ENCODE results near the gene EGFR.

Gene EGFR

DNA sequence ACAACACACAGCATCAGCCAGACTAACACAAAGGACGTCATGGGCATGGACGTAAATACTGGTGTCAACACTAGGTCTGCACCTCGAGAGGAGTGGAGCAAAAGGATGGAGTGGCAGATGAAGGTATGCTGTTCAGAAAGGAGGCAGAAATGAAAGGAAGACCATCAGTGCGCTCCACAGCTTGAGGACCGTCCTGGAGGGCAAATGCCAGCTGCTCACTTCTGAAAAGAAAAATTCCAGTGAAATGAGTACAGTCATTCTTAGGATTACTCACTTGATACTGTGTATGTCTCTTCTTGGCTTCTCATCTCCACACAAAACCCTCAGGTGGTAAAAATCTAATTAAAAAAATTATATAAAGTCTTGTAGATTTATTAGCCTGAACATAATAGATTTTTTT is 44.8 kb downstream of the EGFR start:
- DNase-seq, result no peak

- no peak for DNase-seq
These were observed 46.3 kb downstream of the EGFR start for GRCh38 chr7:55065079-55065478.

DNA sequence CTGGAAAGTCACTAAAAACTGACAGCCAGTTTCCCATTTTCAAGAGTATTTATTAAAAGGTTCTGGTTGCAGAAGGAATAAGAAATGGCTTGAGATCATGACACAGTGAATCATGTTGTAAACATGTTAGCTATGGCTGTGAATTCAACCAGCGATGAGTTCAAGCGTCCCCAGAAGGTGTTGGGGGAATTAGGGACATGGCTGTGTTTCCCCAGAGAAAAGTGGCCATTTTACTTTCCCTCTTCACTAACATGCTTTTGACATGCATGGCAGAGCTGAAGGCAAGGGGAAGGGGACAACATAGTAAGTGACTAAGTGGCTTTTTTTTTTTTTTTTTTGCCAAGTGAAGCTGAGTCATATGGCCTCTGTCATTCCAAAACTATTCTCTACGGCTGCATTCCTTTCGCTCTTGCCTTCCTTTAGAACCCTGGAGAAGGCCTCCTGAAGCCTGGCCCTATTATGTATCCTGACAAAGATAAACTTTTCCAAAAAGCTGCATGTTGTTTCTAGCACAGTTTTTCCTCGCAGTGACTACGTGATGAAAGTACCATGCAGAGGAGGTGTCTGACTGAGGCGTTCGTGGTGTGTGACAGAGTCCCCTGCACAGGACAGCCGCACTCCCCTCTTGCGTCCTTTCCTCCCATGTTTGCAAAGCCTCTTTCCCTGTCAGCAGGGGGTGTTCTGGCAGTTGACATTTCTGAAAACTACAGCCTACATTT is 46.9 kb downstream of the EGFR start:
- DNase-seq, result no peak

GRCh38 chr7:55066524-55066923 is 47.7 kb downstream of the EGFR start:
- no peak for DNase-seq

- no peak for DNase-seq
These were observed 48.1 kb downstream of the EGFR start for GRCh38 chr7:55066938-55067337.

- DNase-seq, result no peak
These were observed 48.9 kb downstream of the EGFR start for GRCh38 chr7:55067748-55068147.

DNA sequence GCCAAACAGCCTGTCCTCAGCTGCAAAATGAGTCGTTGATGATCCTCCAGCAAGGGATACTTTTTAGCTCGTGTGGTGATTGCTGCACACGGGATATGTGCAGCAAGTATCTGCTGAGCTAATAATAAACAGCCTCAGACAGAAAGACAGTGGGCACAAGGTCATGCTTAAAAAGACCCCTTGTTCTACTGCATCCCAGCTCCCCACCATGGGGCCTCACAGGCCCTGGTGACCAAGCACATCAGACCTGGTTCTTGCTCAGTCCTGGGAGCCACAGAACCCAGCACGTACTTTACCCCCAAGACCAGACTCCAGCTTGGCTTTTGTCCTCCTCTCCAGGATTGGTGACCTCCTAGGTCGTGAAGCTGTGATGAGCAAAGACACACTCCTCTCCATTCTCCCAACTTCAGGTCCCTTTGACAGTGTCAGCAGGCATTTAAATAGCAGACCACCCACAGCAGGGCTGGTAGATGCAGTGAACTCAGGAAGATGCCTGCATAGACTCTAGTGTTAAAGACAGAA is 50.5 kb downstream of the EGFR start:
- no peak for DNase-seq

DNA sequence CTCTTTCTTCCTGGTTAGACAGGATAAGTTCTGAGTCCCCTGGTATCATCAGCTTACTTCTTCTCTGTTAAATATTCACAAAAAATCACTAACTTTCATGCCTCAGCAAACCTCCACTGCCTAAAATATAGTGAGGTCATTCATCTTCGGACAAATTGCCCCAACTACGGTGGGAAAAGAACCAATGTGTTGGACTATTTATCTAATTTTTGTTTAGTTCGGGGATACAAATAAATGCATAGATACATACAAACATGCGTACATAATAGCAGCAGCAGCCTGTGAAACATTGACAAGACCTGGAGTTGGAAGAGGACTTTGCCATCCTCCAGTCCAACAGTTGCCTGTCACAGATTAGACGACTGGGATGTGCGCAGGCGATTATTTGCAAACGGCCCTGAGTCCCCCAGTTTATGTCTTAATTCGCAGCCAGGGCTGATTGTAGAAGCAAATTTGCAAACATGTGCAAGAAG is 51.5 kb downstream of the EGFR start:
- no peak for DNase-seq

- DNase-seq, result no peak
These were observed 52.0 kb downstream of the EGFR start for GRCh38 chr7:55070854-55071253.

DNA sequence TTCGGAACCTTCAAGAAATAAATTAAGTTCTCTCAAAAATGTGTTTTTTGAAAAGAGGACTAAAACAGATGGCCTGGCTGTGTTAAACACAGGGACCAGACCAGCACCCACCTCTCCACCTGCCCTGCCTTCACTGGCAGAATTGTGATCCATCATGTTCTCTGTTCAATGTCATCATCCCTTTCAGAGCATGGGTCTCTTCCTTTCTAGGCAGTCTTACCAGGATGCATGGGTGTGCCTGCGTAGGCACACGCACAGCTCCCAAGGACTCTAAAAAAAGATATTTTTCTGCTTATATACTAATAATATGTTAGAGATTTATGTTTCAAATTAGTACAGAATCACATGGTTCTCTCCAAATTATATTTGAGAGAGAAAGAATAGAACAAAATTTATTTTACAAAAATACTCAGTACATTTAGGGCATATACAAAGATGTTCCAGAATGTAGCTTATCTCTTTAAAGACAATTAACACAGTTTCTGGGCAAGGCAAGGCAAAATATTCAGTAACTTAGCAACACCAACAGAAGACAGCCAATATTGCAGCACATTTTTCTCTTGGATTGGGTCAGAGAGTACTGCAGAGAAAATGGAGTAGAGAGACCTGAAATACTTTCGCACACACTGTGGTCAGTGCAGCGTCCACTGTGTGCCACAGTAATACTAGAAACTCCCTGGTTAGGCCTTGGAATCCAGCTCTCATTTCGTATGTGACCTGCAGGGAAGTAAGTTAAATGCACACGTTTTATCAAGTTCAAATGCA is 52.8 kb downstream of the EGFR start:
- no peak for DNase-seq

DNA sequence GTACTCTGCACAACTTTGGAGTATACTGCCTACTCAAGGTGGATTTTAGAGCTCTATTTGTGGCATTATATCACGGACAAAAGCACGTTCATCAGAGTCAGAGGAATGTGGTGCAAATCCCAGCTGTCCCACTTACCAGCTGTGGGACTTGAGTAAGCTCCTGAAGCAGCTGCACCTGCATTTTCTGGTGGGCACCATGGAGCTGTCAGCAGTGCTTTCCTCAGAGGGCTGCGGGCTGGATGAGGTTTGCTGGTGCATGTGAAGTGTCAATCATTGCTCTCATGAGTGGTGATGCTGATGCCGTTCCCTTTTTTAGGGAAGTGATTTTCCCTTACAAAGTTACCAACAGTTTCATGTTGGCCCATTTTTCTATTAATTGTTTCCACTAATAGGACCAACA is 53.4 kb downstream of the EGFR start:
- no peak for DNase-seq

- no peak for DNase-seq
These were observed 54.3 kb downstream of the EGFR start for GRCh38 chr7:55073051-55073511.

DNA sequence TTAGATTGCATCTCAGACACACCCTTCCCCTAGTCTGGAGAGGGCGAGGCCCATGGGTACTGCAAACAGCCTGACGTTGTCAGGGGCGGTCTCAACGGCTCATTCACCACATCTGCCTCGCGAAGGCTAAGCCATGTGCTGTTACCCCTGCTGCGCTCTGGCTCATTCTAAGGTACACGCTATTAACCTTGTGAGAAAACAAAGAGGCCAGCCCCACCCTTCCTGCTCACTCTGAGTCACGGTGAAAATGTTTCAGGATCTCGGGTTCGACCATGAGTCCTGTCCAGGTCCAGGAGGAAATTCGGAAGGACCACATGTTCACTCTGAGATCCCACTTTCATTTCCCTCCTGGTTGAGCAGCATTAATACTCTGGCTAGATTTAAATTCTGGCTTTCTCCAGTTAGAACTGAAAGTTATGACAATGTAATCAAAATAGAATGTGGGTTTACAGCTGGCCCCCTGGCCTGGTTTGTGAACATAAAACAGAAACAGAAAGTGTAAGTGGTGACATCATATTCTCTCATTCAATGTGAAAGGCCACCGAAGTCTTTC is 55.2 kb downstream of the EGFR start:
- peak; percentile 26 for DNase-seq

DNA sequence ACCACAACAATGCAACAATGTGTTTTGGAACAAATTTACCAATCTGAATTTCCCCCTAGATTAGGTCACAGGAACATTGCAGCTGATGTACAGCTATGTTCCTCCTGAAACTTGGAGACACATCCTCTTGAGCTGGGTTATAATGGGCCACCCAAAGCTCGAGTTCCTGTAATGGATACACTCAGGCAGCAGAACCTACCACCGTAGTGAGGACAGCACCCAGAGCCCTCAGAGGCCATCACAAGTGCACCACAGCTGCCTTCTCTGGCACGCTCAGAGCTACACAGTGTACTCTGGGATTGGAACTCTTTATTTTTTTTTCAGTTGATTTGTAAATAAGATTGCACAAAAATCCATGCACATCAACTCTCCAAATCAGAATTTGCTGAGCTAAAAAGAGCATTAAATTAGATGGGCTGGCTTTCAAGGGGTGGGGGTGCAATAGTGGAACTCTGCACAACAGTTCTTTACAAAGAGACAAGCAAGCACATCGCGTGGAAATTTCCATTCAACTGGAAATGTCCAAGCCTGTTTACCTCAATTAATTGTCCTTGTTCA is 56.7 kb downstream of the EGFR start:
- no peak for DNase-seq

DNA sequence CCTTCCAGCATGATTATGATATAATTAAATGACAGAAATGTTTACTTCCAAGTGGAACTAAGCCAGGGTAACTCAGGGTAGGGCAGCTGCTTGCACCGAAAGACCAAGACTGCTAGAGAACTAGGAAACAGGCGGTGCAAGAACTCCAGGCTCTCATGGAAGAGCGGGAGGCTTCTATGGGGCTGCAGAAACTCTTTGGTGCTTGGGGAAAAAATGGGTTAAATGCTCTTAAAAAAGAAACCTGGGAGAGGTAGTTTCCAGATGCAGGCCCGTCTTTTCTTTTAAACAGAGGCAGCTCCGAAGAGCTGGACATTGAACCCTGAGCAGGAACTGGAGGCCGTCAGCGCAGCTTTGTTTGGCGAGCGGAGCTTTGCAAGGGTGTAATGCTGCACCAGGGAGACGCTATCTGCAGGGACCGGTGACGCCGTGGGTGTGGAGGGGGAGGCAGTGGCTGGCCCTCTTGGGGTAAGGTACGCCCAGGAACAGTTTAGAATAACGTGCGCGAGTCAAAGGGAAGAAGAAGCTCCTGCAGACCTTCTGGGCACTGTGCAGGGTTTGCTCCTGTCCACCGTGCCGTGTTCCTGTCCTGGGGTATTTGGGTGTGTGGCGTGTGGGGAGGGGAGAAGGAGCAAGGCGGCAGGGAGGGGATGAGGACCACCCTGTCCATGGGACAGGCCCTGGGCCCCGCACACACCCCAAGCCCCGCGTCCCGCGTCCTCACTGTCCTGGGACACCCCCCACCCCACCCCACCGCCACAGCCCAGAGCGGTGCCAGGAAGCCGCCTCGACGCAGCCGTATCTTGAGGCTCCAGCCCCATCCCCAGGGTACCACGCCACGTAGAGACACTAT is 59.0 kb downstream of the EGFR start:
- no peak for DNase-seq

- no peak for DNase-seq
These were observed 59.9 kb downstream of the EGFR start for GRCh38 chr7:55078465-55079372.

- no peak for DNase-seq
These were observed 61.3 kb downstream of the EGFR start for GRCh38 chr7:55080000-55080623.

- DNase-seq, result no peak
These were observed 62.3 kb downstream of the EGFR start for GRCh38 chr7:55081068-55081467.

DNA sequence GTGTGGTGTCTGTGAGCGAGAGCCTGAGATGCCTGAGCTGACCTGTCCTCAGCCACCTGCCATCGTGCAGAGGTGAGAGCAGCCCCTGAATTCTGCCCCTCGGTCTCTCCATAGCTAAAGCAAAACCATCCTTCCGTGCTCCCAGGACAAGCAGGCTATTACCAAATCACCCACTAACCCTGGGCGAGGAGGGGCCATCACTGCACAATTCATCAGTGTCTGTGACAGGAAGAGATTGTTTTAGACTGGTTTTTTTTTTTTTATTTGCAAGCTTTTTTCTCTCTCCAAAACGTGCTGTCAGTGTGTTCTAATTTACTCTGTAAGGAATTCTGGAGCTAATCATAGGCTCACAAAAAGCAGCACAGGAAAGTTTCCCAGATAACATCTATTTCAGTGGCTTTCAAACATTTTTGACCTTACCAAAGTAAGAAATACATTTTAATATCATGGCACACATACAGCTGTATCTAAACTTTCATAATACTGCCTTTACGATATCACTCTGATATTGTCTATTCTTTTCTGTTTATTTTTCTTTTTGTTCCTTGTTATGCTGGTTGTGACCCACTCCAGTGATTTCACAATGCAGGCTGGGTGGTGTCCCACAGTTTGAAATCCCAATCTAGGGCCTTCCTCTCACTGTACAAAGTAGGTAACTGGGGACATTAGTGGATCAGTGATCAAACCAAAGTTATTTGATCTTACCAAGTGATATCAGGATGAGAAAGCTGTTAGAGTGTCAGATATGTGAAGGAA is 62.8 kb downstream of the EGFR start:
- DNase-seq, result no peak

DNA sequence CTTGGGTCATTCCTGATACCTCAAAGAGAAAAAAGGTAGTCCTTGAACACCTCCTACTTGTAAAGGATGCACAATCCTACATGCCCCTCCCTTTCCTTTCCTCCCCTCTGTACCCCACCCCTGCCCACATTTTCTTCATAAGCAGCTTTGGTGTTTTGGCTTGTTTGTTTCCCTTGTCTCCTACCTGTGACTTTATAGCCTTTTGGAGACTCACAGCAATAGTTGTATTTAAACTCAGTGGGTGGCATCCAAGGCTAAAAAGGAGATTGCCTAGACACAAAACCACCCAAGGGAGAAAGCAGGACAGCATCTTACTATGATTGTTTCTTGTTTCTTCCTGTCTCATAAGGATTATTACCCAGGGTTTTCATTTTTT is 63.4 kb downstream of the EGFR start:
- no peak for DNase-seq

Measured in central memory CD4-positive, alpha-beta T cell (primary cell).